ENCODE results near the gene ADSS1. TPM values are rescaled to one million over a fixed set of nuclear protein-coding genes. Genes with fewer than 3 reads are reported as not detected.
A peak's percentile ranks its signal among the peaks of the same experiment; 100 is the strongest.

Gene ADSS1
- total RNA-seq, 1 donor from 2014 or later: 89.8 TPM

DNA sequence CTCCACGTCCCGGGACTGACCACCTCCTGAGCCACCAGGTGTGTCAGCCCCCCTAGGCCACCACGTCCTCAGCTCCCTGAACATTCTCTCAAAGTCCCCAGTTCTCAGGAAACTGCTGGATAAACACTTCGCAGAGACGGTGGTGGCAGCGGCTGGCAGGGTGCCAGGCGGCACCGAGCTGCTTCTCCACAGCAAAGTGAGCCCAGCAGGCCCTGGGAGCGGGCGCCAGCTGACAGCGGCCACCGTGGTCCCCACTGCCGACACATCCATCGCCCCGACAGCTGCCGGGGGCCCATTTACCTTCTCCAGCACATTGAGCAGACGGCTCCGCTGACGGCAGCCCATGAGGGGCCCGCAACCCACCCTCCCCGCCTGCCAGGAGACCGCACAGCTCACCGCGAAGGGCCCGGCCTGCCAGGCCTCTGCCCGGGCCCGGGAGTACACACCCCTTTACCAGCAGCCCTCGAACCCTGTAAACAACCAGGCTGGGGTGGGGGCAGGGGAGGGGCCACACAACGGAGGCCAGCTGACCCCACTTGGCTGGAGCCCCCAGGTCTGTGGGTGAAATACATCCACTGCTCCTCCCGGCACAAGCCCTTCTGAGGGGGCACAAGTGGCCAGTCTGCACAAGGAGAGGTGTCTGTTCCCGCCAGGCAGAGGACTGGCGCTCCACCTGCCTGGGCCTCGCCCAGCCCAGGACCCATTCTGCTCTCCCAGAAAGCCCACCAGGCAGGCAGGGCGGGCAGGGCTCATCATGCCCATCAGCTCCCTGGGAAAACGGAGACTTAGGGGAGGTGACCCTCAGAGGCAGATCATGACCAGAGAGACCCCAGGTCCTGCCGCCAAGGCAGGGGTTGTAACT is 61.0 kb downstream of the ADSS1 start:
- no peaks in the 10 kb centered on the region for H3K9me3 ChIP-seq (ENCODE audit: control insufficient read depth in 3 of 3, low read length in 3 of 3)
- H3K27ac ChIP-seq (ENCODE audit: low read depth, low read length): no peak overlapping the region
- H3K9ac ChIP-seq (ENCODE audit: low read depth in 1 of 3, low read length in 3 of 3): peak overlapping the region in 1 of 3 donors; percentile 3
- no peak overlapping the region for H3K4me3 ChIP-seq (ENCODE audit: low read length in 3 of 3)
- H3K4me1 ChIP-seq (ENCODE audit: control insufficient read depth in 3 of 3, insufficient read depth in 3 of 3, low read length in 3 of 3): peaks cover 2 to 19% (median 11%) of the 10 kb centered on the region in 3 donors
- H3K27me3 ChIP-seq (ENCODE audit: control insufficient read depth in 3 of 3, insufficient read depth in 3 of 3, low read length in 3 of 3): no peaks in the 10 kb centered on the region
- peaks cover 2 to 11% (median 9%) of the 10 kb centered on the region in 3 donors for H3K36me3 ChIP-seq (ENCODE audit: control insufficient read depth in 3 of 3, insufficient read depth in 3 of 3, low read length in 3 of 3)

DNA sequence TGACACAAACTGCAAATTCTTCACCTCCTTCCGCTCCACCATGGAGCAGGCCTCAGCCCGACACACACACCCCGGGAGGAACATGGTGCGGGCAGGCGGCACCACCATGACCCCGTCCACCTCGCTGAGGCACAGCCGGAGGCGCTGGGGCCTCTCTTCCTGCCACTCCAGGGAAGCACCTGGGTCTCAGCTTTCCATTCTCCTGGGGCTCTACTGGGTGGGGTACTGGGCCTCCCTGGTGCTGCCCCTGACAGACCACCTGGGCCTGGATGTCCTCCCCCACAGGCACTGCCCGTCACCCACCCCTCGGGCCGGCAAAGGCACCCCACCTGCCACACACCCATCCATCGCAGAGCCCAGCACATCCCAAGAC is 61.7 kb downstream of the ADSS1 start:
- H3K27ac ChIP-seq (ENCODE audit: low read depth, low read length): no peak overlapping the region
- H3K4me3 ChIP-seq (ENCODE audit: low read length in 3 of 3): no peak overlapping the region
- H3K36me3 ChIP-seq (ENCODE audit: control insufficient read depth in 3 of 3, insufficient read depth in 3 of 3, low read length in 3 of 3): peaks cover 7 to 14% (median 12%) of the 10 kb centered on the region in 3 donors
- no peak overlapping the region for H3K9ac ChIP-seq (ENCODE audit: low read depth in 1 of 3, low read length in 3 of 3)
- H3K4me1 ChIP-seq (ENCODE audit: control insufficient read depth in 3 of 3, insufficient read depth in 3 of 3, low read length in 3 of 3): peaks cover 2 to 19% (median 11%) of the 10 kb centered on the region in 3 donors
- H3K9me3 ChIP-seq (ENCODE audit: control insufficient read depth in 3 of 3, low read length in 3 of 3): no peaks in the 10 kb centered on the region
- no peaks in the 10 kb centered on the region for H3K27me3 ChIP-seq (ENCODE audit: control insufficient read depth in 3 of 3, insufficient read depth in 3 of 3, low read length in 3 of 3)

DNA sequence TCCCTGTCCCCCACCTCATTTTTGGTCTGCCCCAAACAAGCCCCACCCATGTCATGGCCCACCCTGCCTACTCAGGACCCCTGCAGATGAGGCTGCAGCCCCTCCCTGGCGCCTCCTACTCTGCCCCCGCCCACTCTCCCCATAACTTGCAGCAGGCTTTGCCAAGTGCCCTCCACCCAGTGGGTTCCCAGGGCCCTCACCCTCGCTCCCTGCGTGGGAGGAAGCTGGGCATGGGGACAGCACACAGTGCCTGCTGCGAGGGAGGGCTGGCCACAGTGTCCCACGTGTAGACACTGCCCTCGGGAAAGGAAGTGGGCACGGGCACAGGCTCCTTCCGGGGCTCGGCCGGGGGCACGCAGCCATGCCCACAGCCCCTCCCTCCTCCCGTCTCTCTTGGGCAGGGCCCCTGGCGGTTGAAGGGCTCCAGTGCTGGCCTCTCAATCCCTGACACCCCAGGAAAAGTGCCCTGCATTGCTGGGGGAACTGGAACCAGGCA is 62.1 kb downstream of the ADSS1 start:
- Histone ChIP-seq H3K4me3 (ENCODE audit: low read length in 3 of 3) (no peak overlapping the region), H3K4me1 (ENCODE audit: control insufficient read depth in 3 of 3, insufficient read depth in 3 of 3, low read length in 3 of 3) (peaks cover 2 to 19% (median 11%) of the 10 kb centered on the region in 3 donors), H3K36me3 (ENCODE audit: control insufficient read depth in 3 of 3, insufficient read depth in 3 of 3, low read length in 3 of 3) (peaks cover 8 to 18% (median 14%) of the 10 kb centered on the region in 3 donors), H3K9ac (ENCODE audit: low read depth in 1 of 3, low read length in 3 of 3) (no peak overlapping the region), H3K9me3 (ENCODE audit: control insufficient read depth in 3 of 3, low read length in 3 of 3) (no peaks in the 10 kb centered on the region), H3K27ac (ENCODE audit: low read depth, low read length) (no peak overlapping the region), H3K27me3 (ENCODE audit: control insufficient read depth in 3 of 3, insufficient read depth in 3 of 3, low read length in 3 of 3) (no peaks in the 10 kb centered on the region)

DNA sequence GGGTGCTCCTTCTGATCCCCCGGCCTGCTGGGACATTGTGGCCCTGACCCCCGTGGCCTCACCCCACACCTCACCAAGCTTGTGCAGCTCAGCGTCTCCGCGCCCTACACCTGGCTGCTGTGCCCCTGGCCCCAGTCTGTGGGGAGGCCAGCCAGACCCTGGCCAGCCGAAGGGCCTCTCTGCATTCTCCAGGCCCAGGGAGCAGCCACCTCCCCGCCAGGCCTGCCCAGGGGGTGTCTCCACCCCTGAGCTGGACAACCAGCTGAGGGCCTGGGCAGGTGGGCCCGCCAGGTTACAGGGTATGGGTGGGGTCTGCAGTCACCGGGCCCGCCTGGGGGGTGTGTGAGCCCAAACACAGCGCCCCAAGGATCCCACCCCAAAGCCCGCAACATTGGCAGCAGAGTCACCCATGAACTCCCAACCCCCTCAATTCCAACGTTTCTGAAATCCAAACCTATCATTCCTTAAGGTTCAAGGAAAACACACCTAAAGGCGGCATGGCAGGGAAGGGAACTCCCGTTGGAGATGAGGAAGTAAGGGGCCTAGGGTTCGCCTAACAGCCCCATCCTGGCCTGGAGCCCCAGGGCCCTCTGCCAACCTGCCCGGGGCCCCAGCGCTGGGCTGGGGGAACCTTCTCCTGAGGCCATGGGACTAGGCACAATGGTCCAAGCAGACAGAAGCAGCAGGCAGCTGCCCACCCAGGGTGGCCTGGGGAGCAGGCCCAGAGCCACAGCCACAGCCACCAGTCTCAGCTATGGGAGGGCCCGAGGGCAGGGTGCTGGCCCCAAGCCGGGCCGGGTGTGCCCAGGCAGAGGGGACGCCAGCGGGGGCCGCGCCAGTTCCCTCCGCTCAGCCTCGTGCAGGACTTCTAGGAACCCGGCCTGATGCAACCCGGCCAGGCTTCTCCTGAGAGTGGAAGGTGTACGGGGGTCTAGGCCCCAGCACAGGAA is 63.0 kb downstream of the ADSS1 start:
- H3K36me3 ChIP-seq (ENCODE audit: control insufficient read depth in 3 of 3, insufficient read depth in 3 of 3, low read length in 3 of 3): peaks cover 14 to 23% (median 16%) of the 10 kb centered on the region in 3 donors
- peaks cover 7 to 27% (median 18%) of the 10 kb centered on the region in 3 donors for H3K4me1 ChIP-seq (ENCODE audit: control insufficient read depth in 3 of 3, insufficient read depth in 3 of 3, low read length in 3 of 3)

DNA sequence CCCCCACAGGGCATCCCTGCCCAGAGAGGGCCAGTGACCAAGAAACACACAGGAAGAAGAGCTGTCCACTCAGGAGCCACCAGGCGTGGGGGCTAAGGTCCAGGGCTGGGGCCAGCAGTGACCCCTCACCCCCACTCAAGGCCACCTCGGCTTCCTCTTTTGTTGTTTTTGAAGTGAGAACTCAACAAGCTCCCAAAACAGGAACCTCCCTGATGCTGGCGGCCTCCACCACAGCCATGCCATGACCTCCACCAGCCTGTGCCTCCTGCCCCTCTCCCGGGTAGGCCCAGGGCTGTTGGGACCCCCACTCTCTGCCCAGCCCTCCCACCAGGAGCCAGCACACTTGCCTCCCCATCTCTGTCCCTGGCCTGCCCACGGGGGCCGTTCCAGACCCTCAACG is 63.7 kb downstream of the ADSS1 start:
- no peaks in the 10 kb centered on the region for H3K27me3 ChIP-seq (ENCODE audit: control insufficient read depth in 3 of 3, insufficient read depth in 3 of 3, low read length in 3 of 3)

More for the DNA sequence above, 63.0 kb downstream of the ADSS1 start:
- Histone ChIP-seq H3K4me3 (ENCODE audit: low read length in 3 of 3) (no peak overlapping the region), H3K27me3 (ENCODE audit: control insufficient read depth in 3 of 3, insufficient read depth in 3 of 3, low read length in 3 of 3) (no peaks in the 10 kb centered on the region), H3K27ac (ENCODE audit: low read depth, low read length) (peak overlapping the region; percentile 25), H3K9ac (ENCODE audit: low read depth in 1 of 3, low read length in 3 of 3) (peak overlapping the region in 1 of 3 donors; percentile 23), H3K9me3 (ENCODE audit: control insufficient read depth in 3 of 3, low read length in 3 of 3) (no peaks in the 10 kb centered on the region)

DNA sequence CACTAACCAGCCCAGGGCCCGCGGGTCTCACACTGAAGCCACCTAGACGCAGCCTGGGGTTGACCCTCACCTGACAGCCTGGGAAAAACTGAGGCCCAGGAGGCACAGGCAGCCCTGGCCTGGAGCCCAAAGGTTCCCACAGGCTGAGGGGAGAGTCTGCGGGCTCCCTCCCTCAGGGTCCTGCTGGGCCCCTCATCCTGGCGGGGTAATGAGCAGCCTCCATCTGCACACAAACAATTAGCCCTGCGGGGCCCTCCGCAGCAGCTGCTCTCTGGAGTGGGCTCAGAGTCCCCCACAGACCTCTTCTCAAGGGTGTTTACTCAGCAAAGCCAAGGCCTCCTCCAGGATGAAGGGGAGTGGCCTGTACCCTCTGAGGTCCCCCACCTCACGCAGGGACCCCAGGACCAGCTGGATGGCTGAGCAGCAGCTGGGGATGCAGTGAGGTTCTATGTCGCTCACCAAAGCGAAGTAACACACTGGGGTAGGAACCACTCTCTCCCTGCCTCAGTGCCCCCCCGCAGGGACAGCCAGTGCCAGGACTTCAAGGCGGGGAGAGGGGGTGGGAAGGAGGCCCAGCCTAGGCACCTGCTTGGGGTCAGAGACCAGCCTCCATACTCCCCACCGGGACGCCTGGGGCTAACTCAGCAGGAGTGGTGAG is 64.3 kb downstream of the ADSS1 start:
- no peaks in the 10 kb centered on the region for H3K9me3 ChIP-seq (ENCODE audit: control insufficient read depth in 3 of 3, low read length in 3 of 3)
- H3K9ac ChIP-seq (ENCODE audit: low read depth in 1 of 3, low read length in 3 of 3): no peak overlapping the region
- H3K4me1 ChIP-seq (ENCODE audit: control insufficient read depth in 3 of 3, insufficient read depth in 3 of 3, low read length in 3 of 3): peaks cover 20 to 40% (median 31%) of the 10 kb centered on the region in 3 donors
- H3K27me3 ChIP-seq (ENCODE audit: control insufficient read depth in 3 of 3, insufficient read depth in 3 of 3, low read length in 3 of 3): no peaks in the 10 kb centered on the region
- H3K36me3 ChIP-seq (ENCODE audit: control insufficient read depth in 3 of 3, insufficient read depth in 3 of 3, low read length in 3 of 3): peaks cover 16 to 23% (median 17%) of the 10 kb centered on the region in 3 donors
- H3K4me3 ChIP-seq (ENCODE audit: low read length in 3 of 3): no peak overlapping the region
- no peak overlapping the region for H3K27ac ChIP-seq (ENCODE audit: low read depth, low read length)

More for the DNA sequence above, 63.7 kb downstream of the ADSS1 start:
- H3K36me3 ChIP-seq (ENCODE audit: control insufficient read depth in 3 of 3, insufficient read depth in 3 of 3, low read length in 3 of 3): peaks cover 16 to 23% (median 17%) of the 10 kb centered on the region in 3 donors
- peak overlapping the region; percentile 25 for H3K27ac ChIP-seq (ENCODE audit: low read depth, low read length)
- no peaks in the 10 kb centered on the region for H3K9me3 ChIP-seq (ENCODE audit: control insufficient read depth in 3 of 3, low read length in 3 of 3)
- H3K4me1 ChIP-seq (ENCODE audit: control insufficient read depth in 3 of 3, insufficient read depth in 3 of 3, low read length in 3 of 3): peaks cover 14 to 35% (median 25%) of the 10 kb centered on the region in 3 donors
- H3K4me3 ChIP-seq (ENCODE audit: low read length in 3 of 3): no peak overlapping the region
- H3K9ac ChIP-seq (ENCODE audit: low read depth in 1 of 3, low read length in 3 of 3): no peak overlapping the region

DNA sequence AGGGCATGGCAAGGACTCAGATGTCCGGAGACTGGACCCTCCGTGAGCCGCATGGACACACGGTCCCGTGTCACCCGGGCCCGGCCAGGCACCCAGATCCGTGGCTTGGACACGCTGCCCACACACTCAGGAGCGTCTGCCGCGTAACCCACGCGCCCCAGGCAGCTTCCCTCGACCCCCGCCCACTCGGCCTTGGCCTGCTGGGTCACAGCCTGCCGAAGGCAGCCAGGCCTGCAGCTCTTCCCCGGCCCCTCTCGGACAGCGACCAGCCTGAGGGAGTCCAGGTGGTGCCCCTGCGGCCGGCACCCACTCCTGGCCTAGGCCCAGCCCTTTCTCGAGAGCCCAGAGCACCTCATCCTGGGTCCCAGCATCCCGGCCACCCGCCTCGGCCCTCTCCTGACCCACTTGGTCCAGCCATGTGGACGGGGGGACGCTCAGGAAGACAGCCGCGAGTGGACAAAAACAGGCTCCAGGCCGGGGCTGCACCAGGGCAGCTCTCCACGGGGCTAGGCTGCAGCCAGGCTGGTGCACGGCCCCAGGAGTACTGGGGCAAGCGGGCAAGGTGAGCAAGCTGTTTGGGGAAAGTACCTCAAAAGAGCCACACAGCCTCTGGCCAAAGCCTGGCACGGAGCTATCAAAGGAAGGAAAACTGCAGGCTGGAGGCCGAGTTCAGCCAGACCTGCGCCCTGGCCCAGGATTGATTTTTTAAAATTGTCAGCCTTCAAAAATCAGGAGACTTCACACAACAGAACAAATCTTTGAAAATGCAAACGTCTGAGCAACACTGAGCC is 65.0 kb downstream of the ADSS1 start:
- Histone ChIP-seq H3K9me3 (ENCODE audit: control insufficient read depth in 3 of 3, low read length in 3 of 3) (no peaks in the 10 kb centered on the region), H3K9ac (ENCODE audit: low read depth in 1 of 3, low read length in 3 of 3) (no peak overlapping the region), H3K36me3 (ENCODE audit: control insufficient read depth in 3 of 3, insufficient read depth in 3 of 3, low read length in 3 of 3) (peaks cover 16 to 23% (median 17%) of the 10 kb centered on the region in 3 donors), H3K4me3 (ENCODE audit: low read length in 3 of 3) (no peak overlapping the region), H3K4me1 (ENCODE audit: control insufficient read depth in 3 of 3, insufficient read depth in 3 of 3, low read length in 3 of 3) (peaks cover 27 to 48% (median 39%) of the 10 kb centered on the region in 3 donors), H3K27me3 (ENCODE audit: control insufficient read depth in 3 of 3, insufficient read depth in 3 of 3, low read length in 3 of 3) (no peaks in the 10 kb centered on the region), H3K27ac (ENCODE audit: low read depth, low read length) (no peak overlapping the region)

DNA sequence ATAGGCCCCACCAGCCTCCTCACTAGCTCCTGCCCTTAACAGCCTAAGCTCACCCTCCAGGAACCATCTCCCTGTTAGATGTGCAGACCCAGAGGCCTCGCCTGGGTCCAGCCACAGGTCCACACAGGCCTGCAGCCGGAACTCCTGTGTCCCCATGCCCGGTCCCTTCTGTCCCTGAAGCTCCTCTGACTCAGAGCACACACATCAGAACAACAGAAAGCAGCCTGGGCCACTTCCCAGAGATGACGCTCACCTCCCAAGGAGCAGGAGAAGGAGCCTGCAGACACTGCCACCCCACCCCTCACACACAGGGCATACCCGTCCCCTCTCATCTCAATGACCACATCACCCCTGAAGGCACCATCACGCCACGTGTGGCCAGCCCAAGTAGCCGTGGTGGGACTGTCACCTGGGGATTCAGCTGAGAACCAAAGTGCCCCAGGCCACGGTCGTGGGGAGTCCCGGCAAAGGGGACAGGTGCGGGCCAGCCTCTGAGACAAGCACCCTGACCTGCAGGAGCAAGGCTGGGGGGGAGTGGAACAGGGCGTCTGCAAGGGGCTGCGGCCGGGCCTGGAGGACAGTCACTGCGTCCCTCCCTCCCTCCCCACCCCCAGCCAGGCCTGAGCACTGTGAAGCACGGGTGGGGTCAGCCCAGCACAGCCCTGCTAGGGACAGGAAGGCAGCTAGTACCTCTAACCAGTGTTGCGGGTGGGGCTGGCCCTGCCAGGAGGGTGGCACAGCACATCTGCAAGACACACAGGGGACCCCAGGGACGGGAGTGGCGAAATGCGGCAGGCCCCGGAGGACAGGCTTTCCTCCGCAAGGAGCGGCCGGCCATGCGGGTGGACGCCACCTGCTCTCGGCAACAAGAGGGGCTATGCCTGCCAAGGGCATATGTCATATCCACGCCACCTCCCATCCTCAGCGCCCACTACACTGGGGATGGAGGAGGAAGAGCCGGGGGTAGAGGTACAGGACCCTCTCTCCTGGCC is 66.0 kb downstream of the ADSS1 start:
- Histone ChIP-seq H3K4me3 (ENCODE audit: low read length in 3 of 3) (no peak overlapping the region), H3K4me1 (ENCODE audit: control insufficient read depth in 3 of 3, insufficient read depth in 3 of 3, low read length in 3 of 3) (peaks cover 34 to 56% (median 46%) of the 10 kb centered on the region in 3 donors), H3K27ac (ENCODE audit: low read depth, low read length) (no peak overlapping the region), H3K36me3 (ENCODE audit: control insufficient read depth in 3 of 3, insufficient read depth in 3 of 3, low read length in 3 of 3) (peaks cover 16 to 23% (median 17%) of the 10 kb centered on the region in 3 donors), H3K27me3 (ENCODE audit: control insufficient read depth in 3 of 3, insufficient read depth in 3 of 3, low read length in 3 of 3) (no peaks in the 10 kb centered on the region), H3K9ac (ENCODE audit: low read depth in 1 of 3, low read length in 3 of 3) (no peak overlapping the region), H3K9me3 (ENCODE audit: control insufficient read depth in 3 of 3, low read length in 3 of 3) (no peaks in the 10 kb centered on the region)
